NCI-H128 (cell line): Measurements from ENCODE around the gene CCNQ.

Experiments used
- DNase-seq: peaks from one replicate; lab custom pipeline; 2025; ENCODE audit not compliant: unreplicated experiment; lab: John Stamatoyannopoulos, UW

The CCNQ gene

DNA sequence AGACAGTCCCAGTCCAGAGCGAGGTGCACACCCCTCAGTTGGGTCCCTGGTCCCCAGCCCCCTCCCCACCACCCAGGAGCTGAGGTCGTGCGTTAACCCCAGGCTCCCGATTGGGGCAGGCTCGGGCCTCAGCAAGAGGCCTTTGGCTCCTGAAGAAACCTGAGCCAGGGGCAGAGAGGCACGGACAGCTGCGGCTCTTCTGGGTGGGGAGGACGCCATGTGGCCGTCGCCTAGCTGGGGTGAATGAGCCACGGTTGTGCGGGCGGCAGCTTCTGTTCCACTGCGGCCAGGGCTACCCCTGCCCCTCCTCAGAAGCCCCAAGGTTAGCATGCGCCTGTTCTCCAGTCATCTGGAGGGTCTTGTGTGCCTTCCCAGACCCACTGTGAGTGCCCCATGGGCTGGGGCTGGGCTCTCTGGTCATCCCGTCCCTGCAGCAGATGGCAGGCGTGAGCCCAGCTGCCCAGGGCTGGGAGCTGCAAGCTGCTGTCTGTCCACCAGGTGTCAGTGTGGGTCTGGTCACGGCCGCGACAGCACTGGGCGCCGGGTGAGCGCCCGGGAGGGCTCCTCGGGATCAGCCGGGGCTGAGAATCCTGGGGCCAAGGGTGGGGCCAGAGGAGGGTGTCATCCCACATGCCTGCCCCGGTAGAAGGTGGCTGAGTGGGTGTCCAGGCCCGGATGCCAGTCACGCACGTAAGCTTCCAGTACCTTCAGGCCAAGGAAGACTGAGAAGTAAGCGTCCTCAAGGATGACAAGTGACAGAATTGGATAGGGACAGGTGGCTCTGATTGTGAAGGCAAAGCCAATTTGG, 59.6 kb downstream of the CCNQ start:
- no peak for DNase-seq

DNA sequence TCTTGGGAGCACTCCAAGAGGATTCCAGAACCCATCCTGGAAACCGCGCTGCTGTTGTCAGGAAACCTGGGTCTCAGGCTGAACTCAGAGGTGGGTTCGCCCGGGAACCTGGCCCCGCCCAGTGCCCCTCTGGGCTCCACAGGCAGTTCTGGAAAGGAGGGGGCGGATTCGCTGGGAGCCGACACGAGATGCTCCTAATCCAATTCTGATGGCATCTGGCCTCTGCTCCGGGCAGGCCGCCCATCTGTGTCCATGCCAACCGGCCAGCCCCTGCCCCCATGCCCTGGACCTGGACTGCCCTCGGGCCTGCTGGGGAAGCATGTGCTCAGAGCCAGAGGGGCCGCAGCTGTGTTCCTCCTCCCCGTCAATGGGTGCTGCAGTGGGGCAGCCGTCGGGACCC, 60.5 kb downstream of the CCNQ start:
- DNase-seq, result no peak
